ENCODE data around the gene PLD6.

PLD6 gene

DNA sequence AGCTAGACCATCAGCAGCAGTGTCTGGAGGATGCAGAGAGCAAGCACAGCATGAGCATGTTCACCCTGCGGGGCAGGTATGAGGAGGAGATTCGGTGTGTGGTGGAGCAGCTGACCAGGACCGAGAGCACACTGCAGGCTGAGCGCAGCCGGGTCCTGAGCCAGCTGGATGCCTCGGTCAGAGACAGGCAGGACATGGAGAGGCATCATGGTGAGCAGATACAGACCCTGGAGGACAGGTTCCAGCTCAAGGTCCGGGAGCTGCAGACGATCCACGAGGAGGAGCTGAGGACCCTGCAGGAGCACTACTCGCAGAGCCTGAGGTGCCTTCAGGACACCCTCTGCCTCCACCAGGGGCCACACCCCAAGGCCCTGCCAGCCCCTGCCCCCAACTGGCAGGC lies 38.8 kb downstream of the PLD6 start:
- no peak for TF ChIP-seq ZNF8 (CRISPR knock-in tag; IDR thresholded peaks at IDR 0.05)
- no peak for TF ChIP-seq CREB5 (CRISPR knock-in tag; IDR thresholded peaks at IDR 0.05; ENCODE audit: low read depth)
- TF ChIP-seq PPARA (CRISPR knock-in tag; IDR thresholded peaks at IDR 0.05; ENCODE audit: borderline replicate concordance): no peak
- no peak for TF ChIP-seq ARNTL (CRISPR knock-in tag; IDR thresholded peaks at IDR 0.05; ENCODE audit: borderline replicate concordance, low read depth)
- TF ChIP-seq ZNF70 (CRISPR knock-in tag; IDR thresholded peaks at IDR 0.05): no peak
- TF ChIP-seq, protein P1, sequence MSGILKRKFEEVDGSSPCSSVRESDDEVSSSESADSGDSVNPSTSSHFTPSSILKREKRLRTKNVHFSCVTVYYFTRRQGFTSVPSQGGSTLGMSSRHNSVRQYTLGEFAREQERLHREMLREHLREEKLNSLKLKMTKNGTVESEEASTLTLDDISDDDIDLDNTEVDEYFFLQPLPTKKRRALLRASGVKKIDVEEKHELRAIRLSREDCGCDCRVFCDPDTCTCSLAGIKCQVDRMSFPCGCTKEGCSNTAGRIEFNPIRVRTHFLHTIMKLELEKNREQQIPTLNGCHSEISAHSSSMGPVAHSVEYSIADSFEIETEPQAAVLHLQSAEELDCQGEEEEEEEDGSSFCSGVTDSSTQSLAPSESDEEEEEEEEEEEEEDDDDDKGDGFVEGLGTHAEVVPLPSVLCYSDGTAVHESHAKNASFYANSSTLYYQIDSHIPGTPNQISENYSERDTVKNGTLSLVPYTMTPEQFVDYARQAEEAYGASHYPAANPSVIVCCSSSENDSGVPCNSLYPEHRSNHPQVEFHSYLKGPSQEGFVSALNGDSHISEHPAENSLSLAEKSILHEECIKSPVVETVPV (CRISPR knock-in tag; IDR thresholded peaks at IDR 0.05): no peak
- no peak for TF ChIP-seq RARB (CRISPR knock-in tag; IDR thresholded peaks at IDR 0.05)
- no peak for TF ChIP-seq BACH2 (CRISPR knock-in tag; IDR thresholded peaks at IDR 0.05; ENCODE audit: borderline replicate concordance)
- no peak for TF ChIP-seq CSDC2 (CRISPR knock-in tag; IDR thresholded peaks at IDR 0.05)
- no peak for TF ChIP-seq OSR1 (CRISPR knock-in tag; IDR thresholded peaks at IDR 0.05)
- no peak for TF ChIP-seq SNAI2 (CRISPR knock-in tag; IDR thresholded peaks at IDR 0.05)
- no peak for TF ChIP-seq TOX (CRISPR knock-in tag; IDR thresholded peaks at IDR 0.05; ENCODE audit: borderline replicate concordance)
- no peak for TF ChIP-seq TCF4 (CRISPR knock-in tag; IDR thresholded peaks at IDR 0.05; ENCODE audit: borderline replicate concordance)
- TF ChIP-seq ZC3H10 (CRISPR knock-in tag; IDR thresholded peaks at IDR 0.05): no peak
- no peak for TF ChIP-seq ISL1 (CRISPR knock-in tag; IDR thresholded peaks at IDR 0.05)
- ATAC-seq: no peak

DNA sequence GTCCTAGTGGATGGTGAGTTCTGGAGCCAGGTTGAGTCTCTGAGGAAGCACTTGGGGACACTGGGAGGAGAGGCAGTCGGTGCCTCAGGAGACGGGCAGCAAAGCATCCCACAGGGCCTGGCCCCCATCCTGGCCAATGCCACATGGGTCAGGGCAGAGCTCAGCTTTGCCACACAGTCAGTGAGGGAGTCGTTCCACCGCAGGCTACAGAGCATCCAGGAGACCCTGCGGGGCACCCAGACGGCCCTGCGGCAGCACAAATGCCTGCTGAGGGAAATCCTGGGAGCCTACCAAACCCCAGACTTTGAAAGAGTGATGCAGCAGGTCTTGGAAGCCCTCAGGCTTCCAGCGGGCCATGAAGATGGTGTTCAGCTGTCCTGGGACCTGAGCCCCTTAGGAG lies 39.7 kb downstream of the PLD6 start:
- TF ChIP-seq ARNTL (CRISPR knock-in tag; IDR thresholded peaks at IDR 0.05; ENCODE audit: borderline replicate concordance, low read depth) (no peak), ZC3H10 (CRISPR knock-in tag; IDR thresholded peaks at IDR 0.05) (no peak), ZFP30 (CRISPR knock-in tag; IDR thresholded peaks at IDR 0.05) (no peak), ZNF8 (CRISPR knock-in tag; IDR thresholded peaks at IDR 0.05) (no peak), TOX (CRISPR knock-in tag; IDR thresholded peaks at IDR 0.05; ENCODE audit: borderline replicate concordance) (no peak), TCF4 (CRISPR knock-in tag; IDR thresholded peaks at IDR 0.05; ENCODE audit: borderline replicate concordance) (no peak), CREB5 (CRISPR knock-in tag; IDR thresholded peaks at IDR 0.05; ENCODE audit: low read depth) (no peak), TSHZ2 (CRISPR knock-in tag; IDR thresholded peaks at IDR 0.05) (no peak), BACH2 (CRISPR knock-in tag; IDR thresholded peaks at IDR 0.05; ENCODE audit: borderline replicate concordance) (no peak), PPARA (CRISPR knock-in tag; IDR thresholded peaks at IDR 0.05; ENCODE audit: borderline replicate concordance) (no peak), OSR1 (CRISPR knock-in tag; IDR thresholded peaks at IDR 0.05) (no peak)
- no peak for ATAC-seq

- no peak for ATAC-seq
Measured at GRCh38 chr17:17165666-17166308, 40.3 kb downstream of the PLD6 start.

More at GRCh38 chr17:17165666-17166308, 40.3 kb downstream of the PLD6 start:
- TF ChIP-seq ISL1 (CRISPR knock-in tag; IDR thresholded peaks at IDR 0.05): no peak
- TF ChIP-seq TOX (CRISPR knock-in tag; IDR thresholded peaks at IDR 0.05; ENCODE audit: borderline replicate concordance): no peak
- TF ChIP-seq PATZ1 (CRISPR knock-in tag; IDR thresholded peaks at IDR 0.05; ENCODE audit: borderline replicate concordance): no peak
- TF ChIP-seq BACH2 (CRISPR knock-in tag; IDR thresholded peaks at IDR 0.05; ENCODE audit: borderline replicate concordance): no peak
- TF ChIP-seq OSR1 (CRISPR knock-in tag; IDR thresholded peaks at IDR 0.05): no peak
- TF ChIP-seq ZFP30 (CRISPR knock-in tag; IDR thresholded peaks at IDR 0.05): no peak
- TF ChIP-seq TCF4 (CRISPR knock-in tag; IDR thresholded peaks at IDR 0.05; ENCODE audit: borderline replicate concordance): no peak
- no peak for TF ChIP-seq GLIS3 (CRISPR knock-in tag; IDR thresholded peaks at IDR 0.05)
- no peak for TF ChIP-seq ESRRG (CRISPR knock-in tag; IDR thresholded peaks at IDR 0.05)
- TF ChIP-seq CSDC2 (CRISPR knock-in tag; IDR thresholded peaks at IDR 0.05): no peak
- TF ChIP-seq, protein P1 (CRISPR knock-in tag; IDR thresholded peaks at IDR 0.05): no peak
- TF ChIP-seq PPARA (CRISPR knock-in tag; IDR thresholded peaks at IDR 0.05; ENCODE audit: borderline replicate concordance): no peak

Measured in SK-N-SH treated with all-trans-retinoic acid at 6 μM for 48 hours (cell line).